Measurements from ENCODE around the gene HSPB6.

- TF ChIP-seq CTCF (IDR thresholded peaks at IDR 0.05; ENCODE audit: low read depth, low read length) (no peak), EZH2phosphoT487 (IDR thresholded peaks at IDR 0.05; ENCODE audit: low read depth) (no peak)
Measured at GRCh38 chr19:35792312-35792711, 35.5 kb upstream of the HSPB6 start.
